ENCODE measurements around the gene BIN1.

DNA sequence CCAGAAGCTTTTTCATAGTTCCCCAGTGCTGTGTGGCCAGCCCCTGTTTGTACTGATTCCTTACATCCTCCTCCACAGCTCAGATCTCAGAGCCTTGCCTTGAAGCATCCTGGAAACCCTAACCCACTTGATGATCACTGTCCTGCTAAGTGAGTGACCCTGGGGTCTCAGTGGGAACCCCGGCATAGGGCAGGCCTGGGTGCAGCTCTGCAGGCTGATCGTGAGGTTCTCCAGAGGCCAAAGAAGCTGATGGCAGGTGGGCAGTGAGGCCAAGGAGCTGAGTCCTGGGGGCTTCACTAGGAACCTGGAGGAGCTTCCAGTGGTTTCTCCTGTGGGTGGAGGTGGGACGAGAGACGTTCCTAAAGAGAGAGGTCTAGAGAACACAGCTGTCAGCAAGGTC, 47.4 kb upstream of the BIN1 start:
- TF ChIP-seq, protein P1, sequence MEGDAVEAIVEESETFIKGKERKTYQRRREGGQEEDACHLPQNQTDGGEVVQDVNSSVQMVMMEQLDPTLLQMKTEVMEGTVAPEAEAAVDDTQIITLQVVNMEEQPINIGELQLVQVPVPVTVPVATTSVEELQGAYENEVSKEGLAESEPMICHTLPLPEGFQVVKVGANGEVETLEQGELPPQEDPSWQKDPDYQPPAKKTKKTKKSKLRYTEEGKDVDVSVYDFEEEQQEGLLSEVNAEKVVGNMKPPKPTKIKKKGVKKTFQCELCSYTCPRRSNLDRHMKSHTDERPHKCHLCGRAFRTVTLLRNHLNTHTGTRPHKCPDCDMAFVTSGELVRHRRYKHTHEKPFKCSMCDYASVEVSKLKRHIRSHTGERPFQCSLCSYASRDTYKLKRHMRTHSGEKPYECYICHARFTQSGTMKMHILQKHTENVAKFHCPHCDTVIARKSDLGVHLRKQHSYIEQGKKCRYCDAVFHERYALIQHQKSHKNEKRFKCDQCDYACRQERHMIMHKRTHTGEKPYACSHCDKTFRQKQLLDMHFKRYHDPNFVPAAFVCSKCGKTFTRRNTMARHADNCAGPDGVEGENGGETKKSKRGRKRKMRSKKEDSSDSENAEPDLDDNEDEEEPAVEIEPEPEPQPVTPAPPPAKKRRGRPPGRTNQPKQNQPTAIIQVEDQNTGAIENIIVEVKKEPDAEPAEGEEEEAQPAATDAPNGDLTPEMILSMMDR (conservative IDR thresholded peaks at IDR 0.05; ENCODE audit: low read depth, low read length): no peak
- no peak for TF ChIP-seq EZH2 (IDR thresholded peaks at IDR 0.05; ENCODE audit: borderline replicate concordance, low read depth, low read length, poor library complexity, severe bottlenecking)

All from A673 (cell line).